Keratinocyte (primary cell): ENCODE data around the gene HECTD1. TPM values are rescaled to one million over a fixed set of nuclear protein-coding genes. Genes with fewer than 3 reads are reported as not detected.

Source experiments
- DNase-seq: peaks from one replicate; pipeline ENCODE4 v3.0.0-alpha.2; 2011; ENCODE audit warnings: low read depth, missing footprints, low spot score
- FAIRE-seq: peaks from 2 replicates; lab custom pipeline; 2011; peaks lifted over from hg19 to GRCh38; lab: Jason Lieb, UNC
- H2AFZ ChIP-seq: 2 replicates; pipeline ENCODE4 v1.6.0; 2012; ENCODE audit warnings: low read length, control low read depth, inconsistent platforms; ENCODE audit not compliant: control insufficient read depth
- H3K27ac ChIP-seq: 2 replicates; pipeline ENCODE4 v1.5.1; 2011; ENCODE audit warnings: low read length; ENCODE audit not compliant: control insufficient read depth, insufficient read depth
- H3K27me3 ChIP-seq: 3 replicates; pipeline ENCODE4 v1.6.0; 2011; ENCODE audit warnings: low read length; ENCODE audit not compliant: control insufficient read depth, insufficient read depth; ENCODE audit errors: extremely low read depth
- H3K36me3 ChIP-seq, 2 experiments: 2 replicates in 1 of 2; 3 replicates in 1 of 2; pipeline ENCODE4 v1.5.1; 2011; ENCODE audit warnings: low read length in 2 of 2, mild to moderate bottlenecking in 1 of 2; ENCODE audit not compliant: control insufficient read depth in 2 of 2, insufficient read depth in 2 of 2; ENCODE audit errors: extremely low read depth in 1 of 2
- H3K4me1 ChIP-seq: 3 replicates; pipeline ENCODE4 v1.5.1; 2011; ENCODE audit warnings: low read length; ENCODE audit not compliant: control insufficient read depth, insufficient read depth; ENCODE audit errors: extremely low read depth
- H3K4me2 ChIP-seq: 3 replicates; pipeline ENCODE4 v1.6.0; 2011; ENCODE audit warnings: low read depth, low read length; ENCODE audit not compliant: control insufficient read depth, insufficient read depth; ENCODE audit errors: extremely low read depth
- H3K4me3 ChIP-seq, 3 experiments: fragments of 200-600 bp in 1 of 3; sonication (generic) in 1 of 3; 2 replicates in 2 of 3; 3 replicates in 1 of 3; pipeline ENCODE4 v1.5.1; 2011 to 2016; ENCODE audit warnings: low read length in 3 of 3, mild to moderate bottlenecking in 3 of 3, control low read depth in 2 of 3, inconsistent platforms in 1 of 3, low read depth in 1 of 3, mixed read lengths in 1 of 3, mixed run types in 1 of 3, moderate library complexity in 1 of 3; ENCODE audit not compliant: control insufficient read depth in 2 of 3, insufficient read depth in 2 of 3; ENCODE audit errors: extremely low read depth in 1 of 3
- H3K79me2 ChIP-seq: 2 replicates; pipeline ENCODE4 v1.6.0; 2012; ENCODE audit warnings: low read length; ENCODE audit not compliant: control insufficient read depth, insufficient read depth
- H3K9ac ChIP-seq: 3 replicates; pipeline ENCODE4 v1.6.0; 2011; ENCODE audit warnings: low read length; ENCODE audit not compliant: control insufficient read depth, insufficient read depth; ENCODE audit errors: extremely low read depth
- H3K9me1 ChIP-seq: 3 replicates; pipeline ENCODE4 v1.6.0; 2011; ENCODE audit warnings: low read length; ENCODE audit not compliant: control insufficient read depth, insufficient read depth; ENCODE audit errors: extremely low read depth
- H3K9me3 ChIP-seq: 2 replicates; pipeline ENCODE4 v1.5.1; 2012; ENCODE audit warnings: low read depth, low read length; ENCODE audit not compliant: control insufficient read depth
- H4K20me1 ChIP-seq: 3 replicates; pipeline ENCODE4 v1.6.0; 2011; ENCODE audit warnings: low read length; ENCODE audit not compliant: control insufficient read depth, insufficient read depth; ENCODE audit errors: extremely low read depth
- EZH2 ChIP-seq: IDR thresholded peaks from one replicate; pipeline ENCODE4 v1.6.1; 2012; ENCODE audit warnings: inconsistent platforms, mild to moderate bottlenecking, low read length, moderate library complexity
- dilution Hi-C: fragments of 300-500 bp; cut with MboI; formaldehyde crosslinking; loops from one replicate; pipeline ENCODE4 v1.7.0; 2020; ENCODE audit warnings: low sequenced_read_pairs; ENCODE audit not compliant: extremely low pct_ligation_motif_present
- polyA plus RNA-seq, 5 experiments: library from polyadenylated mRNA; depleted of rRNA in 3 of 5; stranded (reverse) in 3 of 5; stranded (forward) in 1 of 5; unstranded in 1 of 5; fragments of >200 nt; gene quantifications; 1 replicate in 1 of 5; 2 replicates in 3 of 5; 3 replicates in 1 of 5; pipeline versions ENCODE4 v1.2.1 to v1.2.3, GENCODE V29; 2011 to 2012; ENCODE audit warnings: missing spikeins in 2 of 5, low read depth in 1 of 5, low replicate concordance in 1 of 5
- TF ChIP-seq, protein P1 (sequence below), 3 experiments: IDR thresholded peaks in 1 of 3; conservative IDR thresholded peaks in 1 of 3; optimal IDR thresholded peaks in 1 of 3; 2 replicates in 2 of 3; 3 replicates in 1 of 3; pipeline versions ENCODE3 to v1.5.1; 2011; ENCODE audit warnings: low read length in 3 of 3, mild to moderate bottlenecking in 3 of 3, moderate library complexity in 2 of 3, control low read depth in 1 of 3, inconsistent platforms in 1 of 3; ENCODE audit not compliant: insufficient read depth in 2 of 3; ENCODE audit errors: extremely low read depth in 1 of 3

HECTD1 gene
- polyA plus RNA-seq, 1 donor (not counting 4 experiments of a cell fraction or from before 2014, with no cell fraction given): 94.8 TPM

- Histone ChIP-seq H3K4me2 (no peak overlapping the region), H3K27ac (no peak overlapping the region), H3K27me3 (no peaks in the 10 kb centered on the region), H2AFZ (no peak overlapping the region), H4K20me1 (no peaks in the 10 kb centered on the region), H3K9me1 (no peaks in the 10 kb centered on the region), H3K79me2 (no peaks in the 10 kb centered on the region), H3K4me3 (no peak overlapping the region), H3K4me1 (no peaks in the 10 kb centered on the region), H3K36me3 (peaks cover 19 to 23% of the 10 kb centered on the region in 2 experiments), H3K9ac (no peak overlapping the region), H3K9me3 (no peaks in the 10 kb centered on the region)
- FAIRE-seq (no peak), DNase-seq (no peak)
- TF ChIP-seq, protein P1, sequence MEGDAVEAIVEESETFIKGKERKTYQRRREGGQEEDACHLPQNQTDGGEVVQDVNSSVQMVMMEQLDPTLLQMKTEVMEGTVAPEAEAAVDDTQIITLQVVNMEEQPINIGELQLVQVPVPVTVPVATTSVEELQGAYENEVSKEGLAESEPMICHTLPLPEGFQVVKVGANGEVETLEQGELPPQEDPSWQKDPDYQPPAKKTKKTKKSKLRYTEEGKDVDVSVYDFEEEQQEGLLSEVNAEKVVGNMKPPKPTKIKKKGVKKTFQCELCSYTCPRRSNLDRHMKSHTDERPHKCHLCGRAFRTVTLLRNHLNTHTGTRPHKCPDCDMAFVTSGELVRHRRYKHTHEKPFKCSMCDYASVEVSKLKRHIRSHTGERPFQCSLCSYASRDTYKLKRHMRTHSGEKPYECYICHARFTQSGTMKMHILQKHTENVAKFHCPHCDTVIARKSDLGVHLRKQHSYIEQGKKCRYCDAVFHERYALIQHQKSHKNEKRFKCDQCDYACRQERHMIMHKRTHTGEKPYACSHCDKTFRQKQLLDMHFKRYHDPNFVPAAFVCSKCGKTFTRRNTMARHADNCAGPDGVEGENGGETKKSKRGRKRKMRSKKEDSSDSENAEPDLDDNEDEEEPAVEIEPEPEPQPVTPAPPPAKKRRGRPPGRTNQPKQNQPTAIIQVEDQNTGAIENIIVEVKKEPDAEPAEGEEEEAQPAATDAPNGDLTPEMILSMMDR (optimal IDR thresholded peaks at IDR 0.05 in 1 of 3, IDR thresholded peaks at IDR 0.05 in 1 of 3, conservative IDR thresholded peaks at IDR 0.05 in 1 of 3; ENCODE audit: extremely low read depth in 1 of 3, insufficient read depth in 2 of 3, low read length in 3 of 3): no peak
- no peak for TF ChIP-seq EZH2
- dilution Hi-C loops: no loop called here
Measured at GRCh38 chr14:31139301-31139847, 68.2 kb downstream of the HECTD1 start.

- H2AFZ ChIP-seq: no peak overlapping the region
- H3K9me3 ChIP-seq: no peaks in the 10 kb centered on the region
- H3K4me3 ChIP-seq: no peak overlapping the region
- H3K36me3 ChIP-seq: peaks cover 19 to 22% of the 10 kb centered on the region in 2 experiments
- H3K27me3 ChIP-seq: no peaks in the 10 kb centered on the region
- no peak for DNase-seq
- dilution Hi-C loops: no loop called here
- no peak overlapping the region for H3K4me2 ChIP-seq
- no peaks in the 10 kb centered on the region for H3K79me2 ChIP-seq
- H3K27ac ChIP-seq: no peak overlapping the region
- no peaks in the 10 kb centered on the region for H3K9me1 ChIP-seq
- no peak for FAIRE-seq
- H3K9ac ChIP-seq: no peak overlapping the region
- no peak for TF ChIP-seq EZH2
- TF ChIP-seq, protein P1 (optimal IDR thresholded peaks at IDR 0.05 in 1 of 3, IDR thresholded peaks at IDR 0.05 in 1 of 3, conservative IDR thresholded peaks at IDR 0.05 in 1 of 3; ENCODE audit: extremely low read depth in 1 of 3, insufficient read depth in 2 of 3, low read length in 3 of 3): no peak
- H4K20me1 ChIP-seq: no peaks in the 10 kb centered on the region
- H3K4me1 ChIP-seq: no peaks in the 10 kb centered on the region
Measured at GRCh38 chr14:31138301-31138700, 69.3 kb downstream of the HECTD1 start.
